HCT116 (cell line): Measurements from ENCODE around the gene CD44. TPM values are rescaled to one million over a fixed set of nuclear protein-coding genes. Genes with fewer than 3 reads are reported as not detected.

ENCODE experiments used
- ATAC-seq: fragments of 200-7000 bp; cut with Tn5 transposase; 2 replicates; pipeline ENCODE4 v1.9.1; 2020; ENCODE audit warnings: mild to moderate bottlenecking, moderate library complexity
- BruUV-seq: library from RNA; stranded (reverse); fragments of 400-500 nt; replicated peaks from 2 replicates; lab custom pipeline; 2021; lab: Mats Ljungman, UMichigan
- CTCF ChIA-PET: fragments of 300-600 bp; sonication (Branson Sonifier 250); formaldehyde crosslinking; loops from one replicate; lab custom pipeline; 2021; ENCODE audit warnings: antibody characterized with exemption; lab: Charles Lee
- POLR2A ChIA-PET: fragments of 300-600, 350-600 bp; sonication (Branson Sonifier 250); formaldehyde crosslinking; loops from one replicate; lab custom pipeline; 2021; ENCODE audit warnings: antibody characterized with exemption; lab: Charles Lee
- RAD21 ChIA-PET, 2 experiments: fragments of 300-600 bp; sonication (Branson Sonifier 250); formaldehyde crosslinking; loops; one replicate each; lab custom pipeline; 2023; ENCODE audit warnings: low total read pairs in 2 of 2; ENCODE audit not compliant: uncharacterized antibody in 2 of 2, unreplicated experiment in 2 of 2, low non-redundant PET in 1 of 2; lab: Charles Lee
- DNase-seq: peaks from one replicate; pipeline ENCODE4 v3.0.0-alpha.2; 2010; ENCODE audit warnings: low read depth, low spot score
- H2AFZ ChIP-seq: fragments of 200-600 bp; shearing (Covaris generic), sonication (generic); 2 replicates; pipeline ENCODE4 v1.6.1; 2017; ENCODE audit warnings: low read depth, mixed run types, mixed read lengths, antibody characterized with exemption, low read length; ENCODE audit not compliant: poor library complexity, severe bottlenecking
- H3K27ac ChIP-seq: 2 replicates; pipeline ENCODE4 v1.5.1; 2012; ENCODE audit warnings: low read depth, low read length
- H3K27me3 ChIP-seq: fragments of 200-600 bp; sonication (generic); 2 replicates; pipeline ENCODE4 v1.6.1; 2016; ENCODE audit warnings: mixed run types, low read length, mixed read lengths; ENCODE audit not compliant: insufficient read depth
- H3K36me3 ChIP-seq, 2 experiments: fragments of 200-500 bp in 1 of 2; fragments of 200-600 bp in 1 of 2; sonication (Bioruptor generic) in 1 of 2; sonication (generic) in 1 of 2; 2 replicates each; pipeline versions ENCODE4 v1.5.1 to v1.6.1; 2014 to 2016; ENCODE audit warnings: low read length in 2 of 2, inconsistent platforms in 1 of 2, mixed read lengths in 1 of 2, mixed run types in 1 of 2; ENCODE audit not compliant: insufficient read depth in 2 of 2, control insufficient read depth in 1 of 2
- H3K4me1 ChIP-seq, 2 experiments: fragments of 200-600 bp in 1 of 2; sonication (generic) in 1 of 2; 2 replicates each; pipeline versions ENCODE4 v1.5.1 to v1.6.1; 2012 to 2017; ENCODE audit warnings: low read length in 2 of 2, inconsistent platforms in 1 of 2, mild to moderate bottlenecking in 1 of 2, mixed read lengths in 1 of 2, mixed run types in 1 of 2, moderate library complexity in 1 of 2; ENCODE audit not compliant: insufficient read depth in 2 of 2, control insufficient read depth in 1 of 2
- H3K4me2 ChIP-seq: fragments of 200-600 bp; sonication (generic); 2 replicates; pipeline ENCODE4 v1.6.1; 2017; ENCODE audit warnings: mixed run types, low read length, mixed read lengths
- H3K4me3 ChIP-seq, 2 experiments: fragments of 200-600 bp in 1 of 2; sonication (generic) in 1 of 2; replicated peaks in 1 of 2; 2 replicates each; pipeline ENCODE4 v1.5.1; 2011 to 2016; ENCODE audit warnings: low read length in 2 of 2, control low read depth in 1 of 2, low read depth in 1 of 2, mild to moderate bottlenecking in 1 of 2, mixed read lengths in 1 of 2, mixed run types in 1 of 2
- H3K79me2 ChIP-seq: fragments of 200-600 bp; sonication (generic); 2 replicates; pipeline ENCODE4 v1.6.1; 2017; ENCODE audit warnings: mild to moderate bottlenecking, mixed run types, low read length, moderate library complexity, mixed read lengths; ENCODE audit not compliant: insufficient read depth
- H3K9ac ChIP-seq: fragments of 200-600 bp; sonication (generic); 2 replicates; pipeline ENCODE4 v1.6.1; 2016; ENCODE audit warnings: low read length, mixed read lengths
- H3K9me2 ChIP-seq: fragments of 200-600 bp; sonication (generic), shearing (Covaris generic); 2 replicates; pipeline ENCODE4 v1.6.1; 2017; ENCODE audit warnings: mixed run types, mild to moderate bottlenecking, moderate library complexity; ENCODE audit not compliant: insufficient read depth
- H3K9me3 ChIP-seq, 2 experiments: fragments of 200-500 bp in 1 of 2; fragments of 200-600 bp in 1 of 2; sonication (Bioruptor generic) in 1 of 2; sonication (generic) in 1 of 2; 2 replicates each; pipeline ENCODE4 v1.6.1; 2014 to 2017; ENCODE audit warnings: low read length in 2 of 2, mixed read lengths in 2 of 2, inconsistent platforms in 1 of 2, low read depth in 1 of 2, mild to moderate bottlenecking in 1 of 2, mixed run types in 1 of 2, moderate library complexity in 1 of 2; ENCODE audit not compliant: control insufficient read depth in 1 of 2, insufficient read depth in 1 of 2
- H4K20me1 ChIP-seq: fragments of 200-600 bp; sonication (generic), shearing (Covaris generic); 2 replicates; pipeline ENCODE4 v1.6.1; 2017; ENCODE audit warnings: mixed run types, mild to moderate bottlenecking, moderate library complexity; ENCODE audit not compliant: insufficient read depth
- ATF3 ChIP-seq: IDR thresholded peaks from 2 replicates; pipeline ENCODE4 v1.6.1; 2012
- CTCF ChIP-seq, 3 experiments: fragments of 200-600 bp in 1 of 3; sonication (generic) in 1 of 3; IDR thresholded peaks in 2 of 3; conservative IDR thresholded peaks in 1 of 3; 2 replicates each; pipeline ENCODE4 v1.5.1; 2012 to 2017; ENCODE audit warnings: low read depth in 2 of 3, low read length in 2 of 3, antibody characterized with exemption in 1 of 3, borderline replicate concordance in 1 of 3, control low read depth in 1 of 3, mild to moderate bottlenecking in 1 of 3, mixed read lengths in 1 of 3, mixed run types in 1 of 3, moderate library complexity in 1 of 3; ENCODE audit not compliant: insufficient read depth in 1 of 3
- ELF1 ChIP-seq: IDR thresholded peaks from 2 replicates; pipeline ENCODE4 v1.6.1; 2012; ENCODE audit warnings: low read depth, borderline replicate concordance
- POLR2AphosphoS5 ChIP-seq: IDR thresholded peaks from 2 replicates; pipeline ENCODE4 v1.6.1; 2011; ENCODE audit warnings: mild to moderate bottlenecking, low read depth, low read length, moderate library complexity
- ZBTB33 ChIP-seq: IDR thresholded peaks from 2 replicates; pipeline ENCODE4 v1.6.1; 2011; ENCODE audit warnings: mild to moderate bottlenecking, low read length, moderate library complexity; ENCODE audit not compliant: insufficient replicate concordance; ENCODE audit errors: extremely low read depth
- intact Hi-C: fragments of 100-400 bp; cut with micrococcal nuclease; formaldehyde crosslinking; loops from 2 replicates; pipeline ENCODE4 v1.10.0; 2022
- total RNA-seq: library from RNA; stranded (reverse); gene quantifications from one replicate; pipeline ENCODE4 v1.2.1, GENCODE V29; 2021; ENCODE audit not compliant: unreplicated experiment

CD44 gene
- total RNA-seq, 1 experiment from 2014 or later: 742 TPM

GRCh38 chr11:35141571-35141971, 2.6 kb downstream of the CD44 start:
- Histone ChIP-seq H3K27ac (peak overlapping the region; percentile 97), H3K4me2 (peak overlapping the region; percentile 99), H3K4me3 (peak overlapping the region; percentile 87 to 97), H3K79me2 (peaks cover 87% of the 10 kb centered on the region), H3K9me2 (no peaks in the 10 kb centered on the region), H3K4me1 (peaks cover 74 to 90% of the 10 kb centered on the region in 2 experiments), H4K20me1 (0 out of 2 replicates have a peak, but pooled peaks cover 10% of the 10 kb centered on the region), H2AFZ (no peak overlapping the region), H3K36me3 (peaks cover under 1 to 2% of the 10 kb centered on the region in 2 experiments; a peak in 1 of 4 replicates), H3K9ac (peak overlapping the region; percentile 99), H3K9me3 (no peaks in the 10 kb centered on the region), H3K27me3 (no peaks in the 10 kb centered on the region)
- no TSS peak for BruUV-seq
- intact Hi-C loops: loop anchor here (5.0 kb wide), 2 partner anchors 59 to 251 kb away; no protein-coding TSS in a partner anchor
- no peak for TF ChIP-seq POLR2AphosphoS5
- no peak for TF ChIP-seq ATF3
- no peak for TF ChIP-seq ELF1
- ChIA-PET RAD21 (interaction anchor here in 1 of 2 experiments (1.3 kb wide), 1 partner anchor 132 kb away, joined by 3 read pairs; no protein-coding TSS in a partner anchor), CTCF (no interaction called here), POLR2A (interaction anchor here (0.9 to 2.5 kb wide), 5 partner anchors 21 to 132 kb away, joined by 3 to 10 read pairs (median 3); no protein-coding TSS in a partner anchor)
- no peak for ATAC-seq
- no peak for DNase-seq

GRCh38 chr11:35142481-35143075, 3.6 kb downstream of the CD44 start:
- Histone ChIP-seq H4K20me1 (0 out of 2 replicates have a peak, but pooled peaks cover 10% of the 10 kb centered on the region), H3K79me2 (peaks cover 97% of the 10 kb centered on the region), H3K27ac (peak overlapping the region; percentile 97), H3K9ac (peak overlapping the region; percentile 19), H3K9me2 (no peaks in the 10 kb centered on the region), H2AFZ (no peak overlapping the region), H3K4me2 (peak overlapping the region; percentile 99), H3K9me3 (no peaks in the 10 kb centered on the region), H3K27me3 (no peaks in the 10 kb centered on the region), H3K36me3 (peaks cover 2 to 10% of the 10 kb centered on the region in 2 experiments; a peak in 1 of 4 replicates), H3K4me3 (peak overlapping the region in 1 of 2 experiments; percentile 97; a peak in 2 of 4 replicates), H3K4me1 (peaks cover 76 to 91% of the 10 kb centered on the region in 2 experiments)
- no peak for TF ChIP-seq ZBTB33
- peak in 2 of 3 experiments; percentile 49 to 51; a peak in 4 of 6 replicates for TF ChIP-seq CTCF (IDR thresholded peaks at IDR 0.05 in 2 of 3, conservative IDR thresholded peaks at IDR 0.05 in 1 of 3; ENCODE audit: borderline replicate concordance in 1 of 3, insufficient read depth in 1 of 3, low read depth in 2 of 3, low read length in 2 of 3)
- BruUV-seq: no TSS peak
- ATAC-seq (no peak; the same call in 1 of the 2 replicates), DNase-seq (no peak)
- intact Hi-C loops: loop anchor here (5.0 kb wide), 2 partner anchors 60 to 250 kb away; no protein-coding TSS in a partner anchor
- CTCF ChIA-PET: interaction anchor here (1.0 kb wide), 2 partner anchors 133 to 216 kb away, joined by 3 to 4 read pairs; no protein-coding TSS in a partner anchor
- RAD21 ChIA-PET: no interaction called here
- POLR2A ChIA-PET: interaction anchor here (1.0 to 2.5 kb wide), 3 partner anchors 20 to 133 kb away, joined by 3 to 10 read pairs (median 9); no protein-coding TSS in a partner anchor
